Hepatocyte (in vitro differentiated cells): ENCODE data around the gene PPP1R3G.

ENCODE experiments used
- CTCF ChIP-seq: fragments of 200-600 bp; sonication (generic); IDR thresholded peaks from 2 replicates; pipeline ENCODE4 v1.5.1; 2016; ENCODE audit warnings: antibody characterized with exemption, mild to moderate bottlenecking; ENCODE audit not compliant: poor library complexity
- EZH2 ChIP-seq: fragments of 200-600 bp; sonication (generic); IDR thresholded peaks from 2 replicates; pipeline ENCODE4 v1.6.1; 2016; ENCODE audit warnings: antibody characterized with exemption, mild to moderate bottlenecking, borderline replicate concordance

GRCh38 chr6:5086294-5086890 is 1.3 kb downstream of the PPP1R3G start:
- TF ChIP-seq EZH2 = no peak
- TF ChIP-seq CTCF = no peak
